A673 (cell line): ENCODE data around the gene IL23R. TPM values are rescaled to one million over a fixed set of nuclear protein-coding genes. Genes with fewer than 3 reads are reported as not detected.

Experiments used
- BruUV-seq: library from RNA; stranded (reverse); fragments of 400-500 nt; replicated peaks from 2 replicates; lab custom pipeline; 2021; lab: Mats Ljungman, UMichigan
- CTCF ChIA-PET: fragments of 300-600 bp; sonication (Branson Sonifier 250); formaldehyde crosslinking; loops from one replicate; lab custom pipeline; 2022; ENCODE audit warnings: antibody characterized with exemption; lab: Charles Lee
- POLR2A ChIA-PET: fragments of 300-600 bp; sonication (Branson Sonifier 250); formaldehyde crosslinking; loops from one replicate; lab custom pipeline; 2022; ENCODE audit warnings: antibody characterized with exemption; ENCODE audit not compliant: low non-redundant PET; lab: Charles Lee
- DNase-seq: peaks from one replicate; pipeline ENCODE4 v3.0.0-alpha.2; 2015; ENCODE audit warnings: low spot score
- H3K27ac ChIP-seq: fragments of 200-600 bp; sonication (generic); 2 replicates; pipeline ENCODE4 v1.5.1; 2016; ENCODE audit warnings: mixed run types, low read depth, mild to moderate bottlenecking, mixed read lengths, antibody characterized with exemption, low read length; ENCODE audit not compliant: poor library complexity, severe bottlenecking
- H3K27me3 ChIP-seq: fragments of 200-600 bp; sonication (generic); replicated peaks from 2 replicates; pipeline ENCODE4 v1.6.1; 2017; ENCODE audit warnings: mixed run types, low read depth, mild to moderate bottlenecking, mixed read lengths, antibody characterized with exemption, low read length; ENCODE audit not compliant: insufficient read depth, poor library complexity
- H3K36me3 ChIP-seq: fragments of 200-600 bp; sonication (generic); 2 replicates; pipeline ENCODE4 v1.6.1; 2016; ENCODE audit warnings: mixed run types, mild to moderate bottlenecking, mixed read lengths, antibody characterized with exemption, low read length; ENCODE audit not compliant: insufficient read depth, poor library complexity, severe bottlenecking
- H3K4me1 ChIP-seq: fragments of 200-600 bp; sonication (generic); 2 replicates; pipeline ENCODE4 v1.6.1; 2017; ENCODE audit warnings: mixed run types, mild to moderate bottlenecking, mixed read lengths, antibody characterized with exemption, low read length; ENCODE audit not compliant: insufficient read depth, poor library complexity, severe bottlenecking
- H3K4me3 ChIP-seq: fragments of 200-600 bp; sonication (generic); 2 replicates; pipeline ENCODE4 v1.5.1; 2016; ENCODE audit warnings: low read depth, mixed run types, mild to moderate bottlenecking, mixed read lengths, low read length; ENCODE audit not compliant: poor library complexity, severe bottlenecking
- H3K9me3 ChIP-seq: fragments of 200-600 bp; sonication (generic); 2 replicates; pipeline ENCODE4 v1.6.1; 2016; ENCODE audit warnings: mixed run types, low read depth, mild to moderate bottlenecking, mixed read lengths, antibody characterized with exemption, low read length; ENCODE audit not compliant: poor library complexity, severe bottlenecking
- CTCF ChIP-seq: fragments of 300-800, 200-600 bp; sonication (generic); conservative IDR thresholded peaks from 2 replicates; pipeline ENCODE4 v1.5.1; 2017; ENCODE audit warnings: low read depth, mild to moderate bottlenecking, antibody characterized with exemption, low read length, moderate library complexity, mixed read lengths
- EZH2 ChIP-seq: fragments of 200-600 bp; sonication (generic); IDR thresholded peaks from 2 replicates; pipeline ENCODE4 v1.6.1; 2017; ENCODE audit warnings: borderline replicate concordance, low read depth, mild to moderate bottlenecking, mixed read lengths, antibody characterized with exemption, low read length; ENCODE audit not compliant: poor library complexity, severe bottlenecking
- intact Hi-C: fragments of 100-400 bp; cut with micrococcal nuclease; formaldehyde crosslinking; loops from one replicate; pipeline ENCODE4 v1.10.0; 2022; ENCODE audit not compliant: unreplicated experiment
- total RNA-seq: library from RNA; stranded (reverse); gene quantifications from 2 replicates; pipeline ENCODE4 v1.2.3, GENCODE V29; 2021

The IL23R gene
- total RNA-seq, 1 experiment from 2014 or later: not detected

GRCh38 chr1:67213948-67214347 is 47.7 kb downstream of the IL23R start:
- DNase-seq: no peak
- Histone ChIP-seq H3K4me3 (no peak overlapping the region), H3K9me3 (no peaks in the 10 kb centered on the region), H3K27me3 (no peaks in the 10 kb centered on the region), H3K27ac (no peak overlapping the region), H3K36me3 (no peaks in the 10 kb centered on the region), H3K4me1 (no peaks in the 10 kb centered on the region)
- BruUV-seq: no TSS peak
- CTCF ChIA-PET: interaction anchor here (0.7 to 2.5 kb wide), 3 partner anchors 48 to 287 kb away, joined by 3 to 23 read pairs (median 4); no protein-coding TSS in a partner anchor
- intact Hi-C loops: loop anchor here (5.0 kb wide), 3 partner anchors 217 to 447 kb away; no protein-coding TSS in a partner anchor
- TF ChIP-seq CTCF (no peak), EZH2 (no peak)
- POLR2A ChIA-PET: no interaction called here

GRCh38 chr1:67214420-67215174 is 48.3 kb downstream of the IL23R start:
- Histone ChIP-seq H3K36me3 (no peaks in the 10 kb centered on the region), H3K4me1 (no peaks in the 10 kb centered on the region), H3K27ac (no peak overlapping the region), H3K27me3 (no peaks in the 10 kb centered on the region), H3K4me3 (no peak overlapping the region), H3K9me3 (no peaks in the 10 kb centered on the region)
- DNase-seq: peak; percentile 38
- TF ChIP-seq EZH2 (no peak), CTCF (peak; percentile 68)
- intact Hi-C loops: loop anchor here (5.0 kb wide), 3 partner anchors 217 to 447 kb away; no protein-coding TSS in a partner anchor
- POLR2A ChIA-PET: no interaction called here
- BruUV-seq: no TSS peak
- CTCF ChIA-PET: interaction anchor here (0.6 to 2.5 kb wide), 4 partner anchors 48 to 286 kb away, joined by 3 to 23 read pairs (median 4); no protein-coding TSS in a partner anchor

- CTCF ChIA-PET: no interaction called here
These were observed 50.1 kb downstream of the IL23R start for GRCh38 chr1:67216401-67216800.

More at GRCh38 chr1:67216401-67216800, 50.1 kb downstream of the IL23R start:
- BruUV-seq: no TSS peak
- Histone ChIP-seq H3K27ac (no peak overlapping the region), H3K4me1 (no peaks in the 10 kb centered on the region), H3K36me3 (no peaks in the 10 kb centered on the region), H3K4me3 (no peak overlapping the region), H3K9me3 (no peaks in the 10 kb centered on the region), H3K27me3 (no peaks in the 10 kb centered on the region)
- POLR2A ChIA-PET: interaction anchor here (0.6 kb wide), 1 partner anchor 391 kb away, joined by 13 read pairs; no protein-coding TSS in a partner anchor
- no peak for DNase-seq
- no peak for TF ChIP-seq CTCF
- no peak for TF ChIP-seq EZH2
- intact Hi-C loops: no loop called here
